Spleen (tissue), 7 donors: ENCODE measurements around the gene HOXD12.

Source experiments
- CTCF ChIP-seq, 11 experiments: fragments of 200-600 bp in 7 of 11; fragments of 450-650 bp in 4 of 11; sonication (generic) in 4 of 11; IDR thresholded peaks in 8 of 11; conservative IDR thresholded peaks in 3 of 11; 1 replicate in 7 of 11; 2 replicates in 4 of 11; pipeline versions ENCODE4 v1.4.0 to v1.8.0; 2016 to 2021; ENCODE audit warnings: antibody characterized with exemption in 11 of 11, inconsistent platforms in 4 of 11, mild to moderate bottlenecking in 1 of 11
- POLR2A ChIP-seq, 3 donors: fragments of 450-650 bp; IDR thresholded peaks; one replicate each; pipeline ENCODE4 v1.5.1; 2017; ENCODE audit warnings: antibody characterized with exemption in 3 of 3, mild to moderate bottlenecking in 1 of 3
- donor health status: DM: no; HTN: no; CAD: no; lungs with moderate emphysema.
- donor health status: DM: no; HTN: no; CAD: no.
- donor health status: DM: no; HTN: no; CAD: no.

- TF ChIP-seq POLR2A (IDR thresholded peaks at IDR 0.05): no peak
- TF ChIP-seq CTCF (IDR thresholded peaks at IDR 0.05 in 8 of 11, conservative IDR thresholded peaks at IDR 0.05 in 3 of 11): no peak
Observed at GRCh38 chr2:176148751-176149421, 49.3 kb downstream of the HOXD12 start.
